Measurements from ENCODE around the gene ZNF775. TPM values are rescaled to one million over a fixed set of nuclear protein-coding genes. Genes with fewer than 3 reads are reported as not detected.

The ZNF775 gene
- total and polyA plus RNA-seq, 2 of the 13 experiments (the other 11 are each of a cell fraction or from before 2014, with no cell fraction given), result 3.1 to 3.2 TPM

- Histone ChIP-seq H3K27ac (ENCODE audit: extremely low read length, insufficient read depth, low read length) (no peak overlapping the region), H3K9me3 (ENCODE audit: low read length) (no peaks in the 10 kb centered on the region), H3K27me3 (ENCODE audit: control insufficient read depth in 1 of 2, insufficient read depth in 2 of 2, low read length in 2 of 2) (no peaks in the 10 kb centered on the region), H3K4me2 (ENCODE audit: low read depth, low read length) (no peak overlapping the region), H3K9ac (ENCODE audit: insufficient read depth, low read depth, low read length) (no peak overlapping the region), H3K79me2 (ENCODE audit: insufficient read depth, low read length) (no peaks in the 10 kb centered on the region), H4K20me1 (ENCODE audit: insufficient read depth, low read length) (no peaks in the 10 kb centered on the region), H2AFZ (ENCODE audit: low read length) (no peak overlapping the region), H3K4me1 (ENCODE audit: insufficient read depth, low read length) (peaks cover 14% of the 10 kb centered on the region), H3K4me3 (replicated peaks in 1 of 3; ENCODE audit: insufficient read depth in 1 of 3, low read depth in 2 of 3, low read length in 3 of 3) (no peak overlapping the region), H3K36me3 (replicated peaks in 1 of 2; ENCODE audit: control insufficient read depth in 1 of 2, insufficient read depth in 2 of 2, low read length in 2 of 2) (peaks cover 2 to 13% of the 10 kb centered on the region in 2 experiments; a peak in 3 of 5 replicates)
- DNase-seq (ENCODE audit: low spot score) (no peak), FAIRE-seq (no peak), ATAC-seq (no peak)
- POLR2A ChIA-PET, result interaction anchor here (0.8 to 1.4 kb wide), 3 partner anchors 9 to 11 kb away, joined by 3 to 4 read pairs (median 3); no protein-coding TSS in a partner anchor
- in situ Hi-C loops (cut with HindIII; ENCODE audit: extremely low pct_ligation_motif_present, low pct_unique_long_range_greater_than_20kb) (no loop called here), intact Hi-C loops (cut with micrococcal nuclease; ENCODE audit: unreplicated experiment) (no loop called here)
- CTCF ChIA-PET (ENCODE audit: low intra/inter-chr PET ratio, low total read pairs), result no interaction called here
- 90% methylated on average over 3 of the region's 3 CpGs for WGBS (ENCODE audit: low lambda C conversion rate)
- BruUV-seq (replicated peaks), result no TSS peak
- no peak for TF ChIP-seq ETS1 (CRISPR knock-in tag; IDR thresholded peaks at IDR 0.05)
- no peak for TF ChIP-seq NFAT5 (CRISPR knock-in tag; IDR thresholded peaks at IDR 0.05)
- TF ChIP-seq GABPB1 (CRISPR knock-in tag; IDR thresholded peaks at IDR 0.05), result no peak
- TF ChIP-seq ZNF431 (CRISPR knock-in tag; IDR thresholded peaks at IDR 0.05; ENCODE audit: borderline replicate concordance, low read depth), result no peak
- no peak for TF ChIP-seq ZNF446 (CRISPR knock-in tag; IDR thresholded peaks at IDR 0.05)
- TF ChIP-seq MED8 (CRISPR knock-in tag; IDR thresholded peaks at IDR 0.05; ENCODE audit: insufficient replicate concordance), result no peak
- no peak for TF ChIP-seq ZNF768 (CRISPR knock-in tag; IDR thresholded peaks at IDR 0.05)
- no peak for TF ChIP-seq SP5 (CRISPR knock-in tag; IDR thresholded peaks at IDR 0.05; ENCODE audit: borderline replicate concordance, low read depth)
- no peak for TF ChIP-seq SRY (CRISPR knock-in tag; IDR thresholded peaks at IDR 0.05)
- no peak for TF ChIP-seq NFE2 (CRISPR knock-in tag; IDR thresholded peaks at IDR 0.05)
- no peak for TF ChIP-seq ZFP82 (CRISPR knock-in tag; IDR thresholded peaks at IDR 0.05; ENCODE audit: borderline replicate concordance)
- no peak for TF ChIP-seq ZNF354B (CRISPR knock-in tag; IDR thresholded peaks at IDR 0.05)
- TF ChIP-seq MAFF (IDR thresholded peaks at IDR 0.05; ENCODE audit: low read depth, low read length), result no peak
- no peak for TF ChIP-seq PRMT3 (CRISPR knock-in tag; IDR thresholded peaks at IDR 0.05; ENCODE audit: borderline replicate concordance, low read depth)
- no peak for TF ChIP-seq LBX2 (CRISPR knock-in tag; IDR thresholded peaks at IDR 0.05; ENCODE audit: borderline replicate concordance)
- no peak for TF ChIP-seq PREB (CRISPR knock-in tag; IDR thresholded peaks at IDR 0.05)
- no peak for TF ChIP-seq SP4 (CRISPR knock-in tag; IDR thresholded peaks at IDR 0.05)
- no peak for TF ChIP-seq ZNF576 (CRISPR knock-in tag; IDR thresholded peaks at IDR 0.05)
Measured at GRCh38 chr7:150393325-150393724, 14.2 kb downstream of the ZNF775 start.
